BLaER1 treated with 17β-estradiol and CSF1 and Interleukin-3, amounts not matched to agents 10 nM and 100 nM (cell line): ENCODE data around the gene ADAMTSL3.

Experiments used
- H3K27ac ChIP-seq, 11 experiments: shearing (Covaris generic); formaldehyde crosslinking; 2 replicates each; pipeline ENCODE4 v1.8.1; 2022
- H3K27me3 ChIP-seq, 11 experiments: shearing (Covaris generic); formaldehyde crosslinking; 2 replicates each; pipeline ENCODE4 v1.8.1; 2022
- H3K36me3 ChIP-seq, 11 experiments: shearing (Covaris generic); formaldehyde crosslinking; 2 replicates each; pipeline ENCODE4 v1.8.1; 2022
- H3K4me1 ChIP-seq, 10 experiments: shearing (Covaris generic); formaldehyde crosslinking; 2 replicates each; pipeline ENCODE4 v1.8.1; 2022
- H3K4me2 ChIP-seq, 11 experiments: shearing (Covaris generic); formaldehyde crosslinking; 2 replicates each; pipeline ENCODE4 v1.8.1; 2022
- H3K4me3 ChIP-seq, 10 experiments: shearing (Covaris generic); formaldehyde crosslinking; 2 replicates each; pipeline ENCODE4 v1.8.1; 2022
- H3K9ac ChIP-seq, 11 experiments: shearing (Covaris generic); formaldehyde crosslinking; 2 replicates each; pipeline ENCODE4 v1.8.1; 2022
- H3K9me3 ChIP-seq, 11 experiments: shearing (Covaris generic); formaldehyde crosslinking; replicated peaks in 1 of 11; 2 replicates each; pipeline ENCODE4 v1.8.1; 2022
- H4K20me1 ChIP-seq, 11 experiments: shearing (Covaris generic); formaldehyde crosslinking; 2 replicates each; pipeline ENCODE4 v1.8.1; 2022
- Cebpa-rat ChIP-seq, 11 experiments: shearing (Covaris generic); IDR thresholded peaks; 2 replicates each; pipeline ENCODE4 v1.8.1; 2022

Gene ADAMTSL3

DNA sequence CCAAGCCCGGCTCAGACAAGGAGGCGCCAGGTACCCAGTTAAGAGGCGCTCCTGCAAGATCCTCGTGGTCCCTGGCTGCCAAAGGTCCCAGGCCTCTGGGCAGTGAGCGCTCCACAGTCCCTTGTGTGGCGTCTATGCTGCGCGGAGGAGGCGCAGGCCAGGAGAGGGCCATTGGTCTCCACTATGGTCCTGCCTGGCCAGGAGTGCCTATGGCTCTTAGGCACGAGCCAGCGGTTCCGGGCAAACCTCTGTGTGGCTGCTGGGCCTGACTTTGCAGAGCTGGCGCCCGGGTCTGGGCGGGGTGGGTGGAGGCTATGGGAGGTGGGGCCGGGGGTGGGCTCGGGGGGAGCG, 660 bp upstream of the ADAMTSL3 start:
- H3K27me3 ChIP-seq: no peaks in the 10 kb centered on the region
- H3K4me3 ChIP-seq: no peak overlapping the region
- TF ChIP-seq Cebpa-rat (IDR thresholded peaks at IDR 0.05): no peak
- H3K4me1 ChIP-seq: peaks cover 0 to 7% (median 0%) of the 10 kb centered on the region in 10 experiments; a peak in 3 of 20 replicates
- no peaks in the 10 kb centered on the region for H4K20me1 ChIP-seq
- no peak overlapping the region for H3K9ac ChIP-seq
- H3K9me3 ChIP-seq: peaks cover 12 to 30% (median 26%) of the 10 kb centered on the region in 11 experiments
- H3K4me2 ChIP-seq: no peak overlapping the region
- no peaks in the 10 kb centered on the region for H3K36me3 ChIP-seq
- no peak overlapping the region for H3K27ac ChIP-seq

DNA sequence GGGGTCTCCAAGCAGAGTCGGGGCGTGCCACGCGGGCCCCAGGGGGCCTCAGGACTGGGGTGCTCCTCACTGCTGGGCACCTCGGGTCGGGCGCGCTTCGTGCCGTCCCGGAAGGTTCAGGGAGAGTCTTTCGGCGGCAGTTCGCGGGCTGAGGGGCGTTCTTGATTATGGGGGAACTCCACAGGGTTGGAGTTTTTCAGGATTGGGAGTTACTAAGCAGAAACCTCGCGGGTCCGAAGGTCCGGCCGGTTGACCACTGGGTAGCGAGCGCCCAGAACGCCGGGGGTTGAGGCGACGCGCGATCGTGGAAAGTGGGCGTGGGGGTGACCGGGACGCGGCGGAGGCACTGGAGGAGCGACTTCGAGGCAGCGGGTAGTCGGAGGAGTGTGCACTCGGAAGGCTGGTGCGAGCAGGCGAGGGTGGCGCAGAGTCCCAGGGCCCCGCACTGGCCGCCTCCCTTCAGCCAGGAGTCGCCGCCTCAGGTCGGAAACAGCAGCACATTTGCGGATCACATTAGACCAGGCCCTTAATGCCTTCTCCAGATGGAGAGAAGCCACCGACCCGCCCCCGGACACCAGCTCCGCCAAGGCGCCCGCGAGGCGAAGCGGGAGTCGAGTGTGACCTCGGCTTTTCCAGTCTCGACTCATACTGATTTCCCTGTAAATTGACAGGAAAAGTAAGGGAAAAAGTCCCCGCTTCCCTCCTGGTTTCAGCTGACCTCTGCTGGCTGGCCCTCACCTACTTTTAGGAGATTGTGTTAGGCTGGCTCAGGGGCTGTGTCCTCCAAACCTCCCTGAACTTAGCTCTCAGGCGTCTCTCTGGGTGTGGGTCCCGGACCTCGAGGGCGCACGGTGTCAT, 685 bp downstream of the ADAMTSL3 start:
- Histone ChIP-seq H3K4me1 (peaks cover 0 to 7% (median 0%) of the 10 kb centered on the region in 10 experiments; a peak in 3 of 20 replicates), H3K9me3 (peaks cover 12 to 30% (median 26%) of the 10 kb centered on the region in 11 experiments), H3K27me3 (no peaks in the 10 kb centered on the region), H3K4me2 (no peak overlapping the region), H4K20me1 (no peaks in the 10 kb centered on the region), H3K27ac (no peak overlapping the region), H3K9ac (no peak overlapping the region), H3K4me3 (no peak overlapping the region), H3K36me3 (no peaks in the 10 kb centered on the region)
- TF ChIP-seq Cebpa-rat (IDR thresholded peaks at IDR 0.05): no peak

DNA sequence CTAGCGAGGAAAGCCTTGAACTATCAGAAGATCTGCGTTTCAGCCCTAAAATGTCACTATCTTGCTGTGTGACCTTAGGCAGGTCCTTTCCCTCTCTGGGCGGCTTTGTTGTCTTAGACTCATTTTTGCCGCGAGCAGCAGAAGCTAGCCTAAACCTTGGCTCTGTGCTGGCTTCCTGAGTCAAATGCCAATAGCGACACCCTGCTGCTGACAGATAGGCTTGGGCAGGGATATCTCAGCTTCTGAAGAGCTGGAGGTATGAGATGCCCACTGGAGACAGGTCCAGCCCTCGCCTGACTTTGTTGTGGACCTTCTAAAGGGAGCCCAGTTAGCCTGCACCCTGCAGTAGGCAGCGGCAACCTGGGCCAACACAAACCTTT, 1.3 kb downstream of the ADAMTSL3 start:
- Histone ChIP-seq H3K9ac (no peak overlapping the region), H3K9me3 (peaks cover 12 to 32% (median 26%) of the 10 kb centered on the region in 11 experiments), H4K20me1 (no peaks in the 10 kb centered on the region), H3K4me1 (peaks cover 0 to 7% (median 0%) of the 10 kb centered on the region in 10 experiments; a peak in 3 of 20 replicates), H3K4me2 (no peak overlapping the region), H3K27ac (no peak overlapping the region), H3K27me3 (no peaks in the 10 kb centered on the region), H3K4me3 (no peak overlapping the region), H3K36me3 (no peaks in the 10 kb centered on the region)
- no peak for TF ChIP-seq Cebpa-rat (IDR thresholded peaks at IDR 0.05)

DNA sequence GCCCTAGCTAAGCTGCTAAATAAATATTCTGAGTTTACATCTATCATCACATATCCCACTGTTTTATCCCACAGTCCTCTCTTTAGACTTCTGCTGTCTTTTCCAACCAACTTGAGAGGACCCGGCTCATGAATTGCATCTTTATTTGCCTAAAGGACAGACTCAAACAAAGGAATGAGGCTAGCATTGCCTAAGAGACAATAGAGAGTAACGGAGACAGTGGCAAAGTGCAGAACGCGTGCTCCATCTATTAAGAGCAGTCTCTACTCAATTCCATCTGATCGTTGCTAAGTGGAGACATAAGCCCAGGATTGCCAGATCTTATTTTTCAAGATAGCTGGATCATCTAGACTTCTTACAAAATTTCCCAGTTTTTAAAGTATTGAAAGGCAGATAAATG, 2.3 kb downstream of the ADAMTSL3 start:
- Histone ChIP-seq H3K27me3 (no peaks in the 10 kb centered on the region), H3K36me3 (no peaks in the 10 kb centered on the region), H4K20me1 (no peaks in the 10 kb centered on the region), H3K9ac (no peak overlapping the region), H3K27ac (no peak overlapping the region), H3K4me2 (no peak overlapping the region), H3K4me3 (no peak overlapping the region), H3K4me1 (no peaks in the 10 kb centered on the region; a peak in 1 of 20 replicates), H3K9me3 (peaks cover 12 to 35% (median 26%) of the 10 kb centered on the region in 11 experiments)
- no peak for TF ChIP-seq Cebpa-rat (IDR thresholded peaks at IDR 0.05)

DNA sequence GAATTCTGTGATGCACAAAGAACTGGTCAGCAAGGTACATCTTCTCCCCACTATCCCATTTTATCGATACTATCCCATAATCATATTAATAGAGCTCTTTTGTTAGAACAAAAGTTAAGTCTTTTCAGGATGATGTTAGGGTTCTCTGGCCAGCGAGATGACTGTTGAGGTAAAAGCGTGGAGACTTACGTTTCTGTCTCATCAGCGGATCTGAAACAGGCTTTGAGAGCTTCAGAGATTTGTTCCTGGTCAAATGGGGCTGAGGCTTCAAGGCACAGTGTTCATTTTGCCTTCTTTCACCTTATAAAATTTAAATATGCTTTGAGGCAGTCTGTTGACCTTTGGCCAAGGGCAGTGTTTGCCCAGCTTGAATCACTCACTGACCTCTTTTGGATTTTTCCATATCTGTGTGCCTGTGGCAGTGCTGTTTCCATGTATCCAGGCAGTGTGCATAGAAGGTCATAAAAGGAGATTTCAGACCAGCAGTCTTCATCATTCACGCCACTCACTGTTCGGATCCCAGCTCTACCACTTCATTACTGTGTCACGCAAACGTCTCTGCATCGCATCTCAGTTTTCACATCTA, 3.1 kb downstream of the ADAMTSL3 start:
- Histone ChIP-seq H3K9me3 (peaks cover 12 to 35% (median 26%) of the 10 kb centered on the region in 11 experiments), H3K4me2 (no peak overlapping the region)
- TF ChIP-seq Cebpa-rat (IDR thresholded peaks at IDR 0.05): no peak

DNA sequence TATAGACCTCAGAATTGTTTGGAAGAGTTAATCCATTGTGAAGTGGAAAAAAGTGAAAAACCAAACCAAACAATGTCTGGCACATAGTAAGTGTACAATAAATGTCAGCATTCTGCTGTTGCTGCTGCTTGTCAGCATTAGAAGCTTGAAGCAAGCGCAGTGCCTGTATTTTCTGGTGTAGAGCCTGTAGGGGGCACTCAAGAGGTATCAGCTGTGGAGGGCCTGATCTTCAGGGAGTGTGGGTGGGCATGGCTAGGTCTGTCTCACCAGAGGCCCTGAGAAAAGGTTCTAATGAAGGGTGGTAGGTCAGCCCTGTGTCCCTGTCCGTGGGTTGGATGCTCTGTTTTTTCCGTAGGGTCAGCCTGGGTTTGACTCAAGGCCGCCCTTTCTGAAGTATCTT, 3.6 kb downstream of the ADAMTSL3 start:
- peaks cover 12 to 35% (median 24%) of the 10 kb centered on the region in 11 experiments for H3K9me3 ChIP-seq
- no peaks in the 10 kb centered on the region for H4K20me1 ChIP-seq
- H3K27me3 ChIP-seq: no peaks in the 10 kb centered on the region
- no peak for TF ChIP-seq Cebpa-rat (IDR thresholded peaks at IDR 0.05)
- H3K36me3 ChIP-seq: no peaks in the 10 kb centered on the region
- no peak overlapping the region for H3K4me3 ChIP-seq
- H3K27ac ChIP-seq: no peak overlapping the region
- no peaks in the 10 kb centered on the region for H3K4me1 ChIP-seq
- H3K4me2 ChIP-seq: no peak overlapping the region
- H3K9ac ChIP-seq: no peak overlapping the region

More for the DNA sequence above, 3.1 kb downstream of the ADAMTSL3 start:
- Histone ChIP-seq H3K36me3 (no peaks in the 10 kb centered on the region), H3K27me3 (no peaks in the 10 kb centered on the region), H3K9ac (no peak overlapping the region), H3K27ac (no peak overlapping the region), H3K4me3 (no peak overlapping the region), H4K20me1 (no peaks in the 10 kb centered on the region), H3K4me1 (no peaks in the 10 kb centered on the region)

DNA sequence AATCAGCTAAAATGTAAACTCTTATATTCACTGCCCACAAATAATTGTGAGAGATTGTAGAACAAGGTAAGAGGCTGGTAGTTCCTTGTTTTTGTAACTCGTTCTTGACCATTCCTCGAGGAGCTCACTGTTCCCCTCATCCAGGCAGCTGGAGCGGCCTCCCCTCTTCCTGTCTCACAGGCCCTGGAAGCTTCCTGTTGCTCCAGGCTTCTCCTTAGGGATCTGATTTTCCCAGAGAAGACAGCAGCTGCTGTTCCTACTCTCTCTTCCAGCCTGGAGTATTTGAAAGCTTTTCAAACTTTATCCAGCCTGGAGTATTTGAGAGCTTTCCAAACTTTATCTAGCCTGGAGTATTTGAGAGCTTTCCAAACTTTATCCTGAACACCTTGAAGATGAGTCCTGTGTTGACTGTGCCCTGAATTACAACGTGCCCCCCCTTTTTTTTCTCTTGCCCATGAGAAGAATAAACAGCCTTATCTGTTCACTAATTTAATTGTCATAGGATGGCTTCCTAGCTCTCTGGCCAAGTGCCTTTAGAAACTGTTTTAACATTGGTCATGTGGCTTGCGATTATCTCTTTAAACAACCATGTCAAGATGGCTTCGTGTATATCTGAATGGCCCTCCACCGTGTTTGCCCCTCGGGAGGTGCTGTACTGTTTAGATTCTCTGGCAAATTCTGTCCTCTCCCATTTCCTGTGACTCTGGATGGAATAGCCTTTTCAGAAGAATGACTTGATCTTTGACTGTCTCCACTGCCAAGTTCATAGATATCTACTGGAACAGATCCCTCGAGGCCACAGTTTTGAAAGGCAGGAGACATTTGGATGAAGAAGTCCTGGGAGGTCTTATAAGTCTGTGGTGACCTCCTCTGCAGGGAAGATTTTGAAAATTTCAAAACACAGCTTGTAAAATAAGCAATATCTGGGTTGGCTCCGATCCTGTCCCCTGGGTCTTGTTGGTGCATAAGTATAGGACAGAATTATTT, 4.8 kb downstream of the ADAMTSL3 start:
- Histone ChIP-seq H3K4me3 (no peak overlapping the region), H3K27me3 (no peaks in the 10 kb centered on the region), H3K9ac (no peak overlapping the region), H3K4me2 (no peak overlapping the region), H3K4me1 (no peaks in the 10 kb centered on the region), H3K27ac (no peak overlapping the region), H4K20me1 (no peaks in the 10 kb centered on the region), H3K9me3 (peaks cover 11 to 24% (median 16%) of the 10 kb centered on the region in 11 experiments), H3K36me3 (no peaks in the 10 kb centered on the region)
- TF ChIP-seq Cebpa-rat (IDR thresholded peaks at IDR 0.05): no peak

DNA sequence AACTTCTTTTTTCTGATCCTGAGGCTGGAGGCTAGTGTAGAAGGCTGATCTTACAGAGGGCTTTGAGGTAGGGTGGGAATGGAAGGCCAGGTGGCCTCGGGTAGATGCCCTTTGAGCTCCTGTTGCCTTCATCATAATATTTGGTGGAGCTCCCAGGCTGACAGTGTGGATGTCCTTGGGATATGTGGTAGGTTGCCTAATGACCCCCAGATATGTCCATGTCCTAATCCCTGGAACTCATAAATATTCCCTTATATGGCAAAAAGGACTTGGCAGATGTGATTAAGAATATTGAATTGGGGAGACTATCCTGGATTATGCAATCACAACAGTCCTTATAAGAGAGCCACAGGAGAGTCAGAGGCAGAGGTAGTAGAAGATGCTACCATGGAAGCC, 5.5 kb downstream of the ADAMTSL3 start:
- TF ChIP-seq Cebpa-rat (IDR thresholded peaks at IDR 0.05): no peak
- no peaks in the 10 kb centered on the region for H3K27me3 ChIP-seq

DNA sequence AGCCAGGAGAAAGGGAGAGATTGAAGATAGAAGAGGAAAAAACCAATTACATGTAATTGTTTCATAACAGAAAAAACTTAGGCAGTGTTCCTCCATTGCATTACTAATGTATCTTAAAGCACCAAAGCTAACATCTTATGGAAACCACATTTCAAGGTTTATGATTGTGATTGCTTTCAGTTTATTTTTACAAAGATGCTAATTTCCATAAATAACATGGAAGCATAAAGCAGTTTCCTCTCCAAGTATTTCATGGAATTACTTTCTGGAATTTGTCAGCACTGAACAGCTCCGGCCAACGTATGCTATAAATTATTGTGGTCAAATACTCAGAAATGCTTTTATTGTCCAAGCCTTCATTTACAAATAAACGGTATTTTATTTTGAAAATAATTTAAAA, 11.6 kb downstream of the ADAMTSL3 start:
- Histone ChIP-seq H3K27ac (no peak overlapping the region), H4K20me1 (no peaks in the 10 kb centered on the region), H3K4me3 (no peak overlapping the region), H3K9ac (no peak overlapping the region), H3K4me1 (no peaks in the 10 kb centered on the region), H3K36me3 (no peaks in the 10 kb centered on the region), H3K4me2 (no peak overlapping the region), H3K9me3 (peaks cover 0 to 1% (median 0%) of the 10 kb centered on the region in 11 experiments; a peak in 1 of 22 replicates), H3K27me3 (no peaks in the 10 kb centered on the region)
- no peak for TF ChIP-seq Cebpa-rat (IDR thresholded peaks at IDR 0.05)

More for the DNA sequence above, 5.5 kb downstream of the ADAMTSL3 start:
- no peak overlapping the region for H3K9ac ChIP-seq
- H3K27ac ChIP-seq: no peak overlapping the region
- no peaks in the 10 kb centered on the region for H4K20me1 ChIP-seq
- H3K4me3 ChIP-seq: no peak overlapping the region
- no peak overlapping the region for H3K4me2 ChIP-seq
- no peaks in the 10 kb centered on the region for H3K36me3 ChIP-seq
- H3K9me3 ChIP-seq: peaks cover 4 to 17% (median 10%) of the 10 kb centered on the region in 11 experiments
- no peaks in the 10 kb centered on the region for H3K4me1 ChIP-seq
